MCF 10A (cell line): ENCODE results near the gene DCTN3. TPM values are rescaled to one million over a fixed set of nuclear protein-coding genes. Genes with fewer than 3 reads are reported as not detected.

Experiments
- BruUV-seq: library from RNA; stranded (reverse); fragments of 400-500 nt; replicated peaks from 2 replicates; lab custom pipeline; 2021; lab: Mats Ljungman, UMichigan
- CTCF ChIA-PET: fragments of 300-600 bp; sonication (Branson Sonifier 250); formaldehyde crosslinking; extraction: SDS; loops from one replicate; lab custom pipeline; 2021; ENCODE audit warnings: antibody characterized with exemption, inconsistent platforms; lab: Yijun Ruan, JAX
- POLR2A ChIA-PET: fragments of 300-600, 350-650 bp; sonication (Branson Sonifier 250); formaldehyde crosslinking; extraction: SDS; loops from one replicate; lab custom pipeline; 2020; ENCODE audit warnings: antibody characterized with exemption, inconsistent platforms; lab: Yijun Ruan, JAX
- DNase-seq: peaks from one replicate; pipeline ENCODE4 v3.0.0-alpha.2; 2018; ENCODE audit not compliant: unreplicated experiment
- H3K27ac Mint-ChIP-seq: one replicate; pipeline ENCODE4 v1.8.0; 2022; ENCODE audit warnings: mild to moderate bottlenecking, low read depth, mixed read lengths; ENCODE audit not compliant: unreplicated experiment
- H3K27me3 Mint-ChIP-seq: one replicate; pipeline ENCODE4 v1.8.0; 2022; ENCODE audit warnings: mixed read lengths; ENCODE audit not compliant: insufficient read depth, unreplicated experiment
- H3K36me3 Mint-ChIP-seq: one replicate; pipeline ENCODE4 v1.8.0; 2022; ENCODE audit warnings: mild to moderate bottlenecking, moderate library complexity, mixed read lengths; ENCODE audit not compliant: insufficient read depth, unreplicated experiment
- H3K4me1 Mint-ChIP-seq: one replicate; pipeline ENCODE4 v1.8.0; 2022; ENCODE audit warnings: mixed read lengths; ENCODE audit not compliant: insufficient read depth, unreplicated experiment
- H3K4me3 Mint-ChIP-seq: one replicate; pipeline ENCODE4 v1.8.0; 2022; ENCODE audit warnings: mild to moderate bottlenecking, moderate library complexity, mixed read lengths; ENCODE audit not compliant: unreplicated experiment
- H3K9me3 Mint-ChIP-seq: one replicate; pipeline ENCODE4 v1.8.0; 2022; ENCODE audit warnings: mixed read lengths; ENCODE audit not compliant: unreplicated experiment
- intact Hi-C: fragments of 100-400 bp; cut with micrococcal nuclease; formaldehyde crosslinking; loops from 2 replicates; pipeline ENCODE4 v1.14.1; 2022
- total RNA-seq: library from RNA; stranded (reverse); gene quantifications from 2 replicates; pipeline ENCODE4 v1.2.3, GENCODE V29; 2022
- TF ChIP-seq, protein P1 (sequence below): fragments of 200-600 bp; IDR thresholded peaks from one replicate; pipeline ENCODE4 v1.8.0; 2022; ENCODE audit warnings: antibody characterized with exemption, mild to moderate bottlenecking; ENCODE audit not compliant: unreplicated experiment

The DCTN3 gene
- total RNA-seq, 1 experiment from 2014 or later, result 88.5 TPM

- peaks cover 14% of the 10 kb centered on the region for H3K4me1 Mint-ChIP-seq
- H3K9me3 Mint-ChIP-seq, result no peaks in the 10 kb centered on the region
- CTCF ChIA-PET, result interaction anchor here (0.7 to 8.8 kb wide), 15 partner anchors 8 to 234 kb away, joined by 3 to 113 read pairs (median 4); partner anchors contain the start of genes DCTN3 and SIGMAR1
- no peaks in the 10 kb centered on the region for H3K27me3 Mint-ChIP-seq
- peaks cover 17% of the 10 kb centered on the region for H3K36me3 Mint-ChIP-seq
- POLR2A ChIA-PET, result interaction anchor here (0.7 to 2.4 kb wide), 5 partner anchors 8 to 24 kb away, joined by 4 to 21 read pairs (median 10); partner anchors contain the start of genes DCTN3 and SIGMAR1
- H3K27ac Mint-ChIP-seq, result peak overlapping the region; percentile 97
- peak; percentile 89 for DNase-seq
- peak overlapping the region; percentile 91 for H3K4me3 Mint-ChIP-seq
- no TSS peak for BruUV-seq
- TF ChIP-seq, protein P1, sequence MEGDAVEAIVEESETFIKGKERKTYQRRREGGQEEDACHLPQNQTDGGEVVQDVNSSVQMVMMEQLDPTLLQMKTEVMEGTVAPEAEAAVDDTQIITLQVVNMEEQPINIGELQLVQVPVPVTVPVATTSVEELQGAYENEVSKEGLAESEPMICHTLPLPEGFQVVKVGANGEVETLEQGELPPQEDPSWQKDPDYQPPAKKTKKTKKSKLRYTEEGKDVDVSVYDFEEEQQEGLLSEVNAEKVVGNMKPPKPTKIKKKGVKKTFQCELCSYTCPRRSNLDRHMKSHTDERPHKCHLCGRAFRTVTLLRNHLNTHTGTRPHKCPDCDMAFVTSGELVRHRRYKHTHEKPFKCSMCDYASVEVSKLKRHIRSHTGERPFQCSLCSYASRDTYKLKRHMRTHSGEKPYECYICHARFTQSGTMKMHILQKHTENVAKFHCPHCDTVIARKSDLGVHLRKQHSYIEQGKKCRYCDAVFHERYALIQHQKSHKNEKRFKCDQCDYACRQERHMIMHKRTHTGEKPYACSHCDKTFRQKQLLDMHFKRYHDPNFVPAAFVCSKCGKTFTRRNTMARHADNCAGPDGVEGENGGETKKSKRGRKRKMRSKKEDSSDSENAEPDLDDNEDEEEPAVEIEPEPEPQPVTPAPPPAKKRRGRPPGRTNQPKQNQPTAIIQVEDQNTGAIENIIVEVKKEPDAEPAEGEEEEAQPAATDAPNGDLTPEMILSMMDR, result peak; percentile 75
- intact Hi-C loops, result loop anchor here (1.0 kb wide), 1 partner anchor 21 kb away; no protein-coding TSS in a partner anchor
Measured at GRCh38 chr9:34612788-34613390, 7.4 kb downstream of the DCTN3 start.

DNA sequence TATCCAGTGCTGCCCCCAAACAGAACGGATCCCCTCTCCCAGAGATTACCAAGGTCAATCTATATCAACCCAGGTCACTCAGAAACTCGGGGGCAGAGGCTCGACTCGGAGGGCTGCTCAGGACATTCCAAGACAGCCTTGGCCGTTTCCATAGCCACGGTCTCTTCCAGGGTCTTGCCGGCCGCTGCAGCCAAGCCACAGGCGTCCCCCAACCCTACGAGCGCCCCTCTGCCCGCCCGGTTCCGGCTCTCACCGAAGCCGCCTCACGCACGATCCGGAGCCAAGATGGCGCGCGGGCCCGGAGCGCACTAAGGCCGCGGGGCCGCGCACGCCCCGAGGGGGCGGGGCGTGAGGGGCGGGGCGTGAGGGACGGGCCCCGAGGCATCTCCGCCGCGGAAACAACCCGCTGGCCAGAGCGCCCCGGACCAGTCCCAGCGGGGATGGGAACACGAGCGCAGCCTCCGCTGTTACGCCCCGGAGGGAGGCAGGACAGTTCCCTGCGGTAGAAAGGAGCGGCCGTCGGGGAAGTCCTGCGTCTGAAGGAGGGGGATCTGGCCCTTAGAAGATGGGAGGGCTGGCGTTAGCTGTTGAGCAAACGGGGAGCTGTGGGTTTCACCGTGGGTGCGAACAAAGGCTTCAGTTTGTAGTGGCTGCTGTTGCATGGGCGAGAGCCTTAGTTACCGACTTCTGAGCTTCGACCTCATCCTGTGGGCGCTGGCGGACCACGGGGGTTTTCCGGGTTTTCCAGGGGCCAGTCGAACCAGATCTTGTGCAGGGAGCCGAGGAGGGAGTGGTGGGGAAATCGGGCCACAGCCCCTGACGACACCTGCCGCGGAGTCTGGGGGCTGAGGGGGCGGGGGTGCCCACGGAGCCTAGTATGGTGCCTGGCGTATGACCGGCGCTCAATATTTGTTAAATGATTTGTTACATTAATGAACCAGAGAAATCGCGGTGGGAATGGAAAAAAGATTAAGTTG is 8.2 kb downstream of the DCTN3 start, which contains the start of gene RPP25L:
RPP25L (minus strand) TSS at position 287 of the 977 bp plus-strand sequence. CDS start 801 bp downstream, outside the sequence.
- Mint-ChIP-seq H3K36me3 (peaks cover 17% of the 10 kb centered on the region), H3K9me3 (no peaks in the 10 kb centered on the region)
- no TSS peak for BruUV-seq

GRCh38 chr9:34611251-34611810 is 9.0 kb downstream of the DCTN3 start:
- no peak for DNase-seq
- Mint-ChIP-seq H3K27me3 (no peaks in the 10 kb centered on the region), H3K36me3 (peaks cover 17% of the 10 kb centered on the region), H3K9me3 (no peaks in the 10 kb centered on the region), H3K27ac (peak overlapping the region; percentile 97), H3K4me1 (peaks cover 14% of the 10 kb centered on the region), H3K4me3 (peak overlapping the region; percentile 91)
- POLR2A ChIA-PET, result interaction anchor here (0.5 to 2.4 kb wide), 8 partner anchors 9 to 355 kb away, joined by 3 to 21 read pairs (median 4); partner anchors contain the start of genes DCTN3 and SIGMAR1
- BruUV-seq, result TSS peak; percentile 61
- TF ChIP-seq, protein P1, result no peak
- CTCF ChIA-PET, result interaction anchor here (0.6 to 8.8 kb wide), 8 partner anchors 12 to 245 kb away, joined by 3 to 113 read pairs (median 4); partner anchors contain the start of gene SIGMAR1
- intact Hi-C loops, result no loop called here

More for the DNA sequence above, 8.2 kb downstream of the DCTN3 start, which contains the start of gene RPP25L:
- intact Hi-C loops, result loop anchor here (1.0 kb wide), 1 partner anchor 22 kb away; no protein-coding TSS in a partner anchor
- H3K27me3 Mint-ChIP-seq, result no peaks in the 10 kb centered on the region
- H3K4me1 Mint-ChIP-seq, result peaks cover 14% of the 10 kb centered on the region
- H3K4me3 Mint-ChIP-seq, result peak within 1 kb of the TSS; percentile 91
- ChIA-PET POLR2A (interaction anchor here (0.6 to 2.4 kb wide), 6 partner anchors 8 to 72 kb away, joined by 3 to 21 read pairs (median 7); partner anchors contain the start of genes DCTN3 and SIGMAR1), CTCF (interaction anchor here (0.6 to 8.8 kb wide), 13 partner anchors 9 to 941 kb away, joined by 3 to 113 read pairs (median 4); partner anchors contain the start of genes DCTN3 and SIGMAR1)
- TF ChIP-seq, protein P1, result no peak
- peak; percentile 83 for DNase-seq
- H3K27ac Mint-ChIP-seq, result peak within 1 kb of the TSS; percentile 97
